ENCODE results near the gene POTEI. TPM values are rescaled to one million over a fixed set of nuclear protein-coding genes. Genes with fewer than 3 reads are reported as not detected.

The POTEI gene
- polyA plus RNA-seq, 1 of the 3 experiments (the other 2 are of a cell fraction) = not detected

Small RNA genes within 50 kb of the gene (small RNA-seq; reads per million reads assigned to genes)
- gene RF00017 (0 reads per million in 7 experiments), gene RNU6-473P (0 reads per million in 7 experiments)

Other genes with a start within 250 kb of the POTEI start
- gene IMP4, start 166.4 kb downstream of the POTEI start, polyA plus RNA-seq (2012; rRNA removed) = 247 and 252 TPM in 2 replicates
- 30.4 and 31.7 TPM in 2 replicates for gene PTPN18, start 153.3 kb downstream of the POTEI start, polyA plus RNA-seq (2012; rRNA removed)
- gene CFC1B, start 11.9 kb upstream of the POTEI start, polyA plus RNA-seq (2012; rRNA removed) = not detected in 2 replicates
- gene CFC1, start 90.2 kb upstream of the POTEI start, polyA plus RNA-seq (2012; rRNA removed) = not detected in 2 replicates
- gene POTEJ, start 102.1 kb upstream of the POTEI start, polyA plus RNA-seq (2012; rRNA removed) = not detected in 2 replicates
- gene GPR148, start 219.7 kb upstream of the POTEI start, polyA plus RNA-seq (2012; rRNA removed) = not detected in 2 replicates
- gene AMER3, start 246.2 kb upstream of the POTEI start, polyA plus RNA-seq (2012; rRNA removed) = under 0.01 and 0.03 TPM in 2 replicates

All from SK-N-SH (cell line).